ENCODE data around the gene LPCAT4.

- TF ChIP-seq, protein P1, sequence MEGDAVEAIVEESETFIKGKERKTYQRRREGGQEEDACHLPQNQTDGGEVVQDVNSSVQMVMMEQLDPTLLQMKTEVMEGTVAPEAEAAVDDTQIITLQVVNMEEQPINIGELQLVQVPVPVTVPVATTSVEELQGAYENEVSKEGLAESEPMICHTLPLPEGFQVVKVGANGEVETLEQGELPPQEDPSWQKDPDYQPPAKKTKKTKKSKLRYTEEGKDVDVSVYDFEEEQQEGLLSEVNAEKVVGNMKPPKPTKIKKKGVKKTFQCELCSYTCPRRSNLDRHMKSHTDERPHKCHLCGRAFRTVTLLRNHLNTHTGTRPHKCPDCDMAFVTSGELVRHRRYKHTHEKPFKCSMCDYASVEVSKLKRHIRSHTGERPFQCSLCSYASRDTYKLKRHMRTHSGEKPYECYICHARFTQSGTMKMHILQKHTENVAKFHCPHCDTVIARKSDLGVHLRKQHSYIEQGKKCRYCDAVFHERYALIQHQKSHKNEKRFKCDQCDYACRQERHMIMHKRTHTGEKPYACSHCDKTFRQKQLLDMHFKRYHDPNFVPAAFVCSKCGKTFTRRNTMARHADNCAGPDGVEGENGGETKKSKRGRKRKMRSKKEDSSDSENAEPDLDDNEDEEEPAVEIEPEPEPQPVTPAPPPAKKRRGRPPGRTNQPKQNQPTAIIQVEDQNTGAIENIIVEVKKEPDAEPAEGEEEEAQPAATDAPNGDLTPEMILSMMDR (IDR thresholded peaks at IDR 0.05; ENCODE audit: low read depth, low read length, poor library complexity, severe bottlenecking), result no peak
- TF ChIP-seq EZH2phosphoT487 (IDR thresholded peaks at IDR 0.05; ENCODE audit: borderline replicate concordance, low read length), result no peak
Measured at GRCh38 chr15:34331809-34332208, 35.2 kb downstream of the LPCAT4 start.

Measured in DOHH2 (cell line).